Measurements from ENCODE around the gene COPS8.
A peak's percentile ranks its signal among the peaks of the same experiment; 100 is the strongest.

The COPS8 gene

DNA sequence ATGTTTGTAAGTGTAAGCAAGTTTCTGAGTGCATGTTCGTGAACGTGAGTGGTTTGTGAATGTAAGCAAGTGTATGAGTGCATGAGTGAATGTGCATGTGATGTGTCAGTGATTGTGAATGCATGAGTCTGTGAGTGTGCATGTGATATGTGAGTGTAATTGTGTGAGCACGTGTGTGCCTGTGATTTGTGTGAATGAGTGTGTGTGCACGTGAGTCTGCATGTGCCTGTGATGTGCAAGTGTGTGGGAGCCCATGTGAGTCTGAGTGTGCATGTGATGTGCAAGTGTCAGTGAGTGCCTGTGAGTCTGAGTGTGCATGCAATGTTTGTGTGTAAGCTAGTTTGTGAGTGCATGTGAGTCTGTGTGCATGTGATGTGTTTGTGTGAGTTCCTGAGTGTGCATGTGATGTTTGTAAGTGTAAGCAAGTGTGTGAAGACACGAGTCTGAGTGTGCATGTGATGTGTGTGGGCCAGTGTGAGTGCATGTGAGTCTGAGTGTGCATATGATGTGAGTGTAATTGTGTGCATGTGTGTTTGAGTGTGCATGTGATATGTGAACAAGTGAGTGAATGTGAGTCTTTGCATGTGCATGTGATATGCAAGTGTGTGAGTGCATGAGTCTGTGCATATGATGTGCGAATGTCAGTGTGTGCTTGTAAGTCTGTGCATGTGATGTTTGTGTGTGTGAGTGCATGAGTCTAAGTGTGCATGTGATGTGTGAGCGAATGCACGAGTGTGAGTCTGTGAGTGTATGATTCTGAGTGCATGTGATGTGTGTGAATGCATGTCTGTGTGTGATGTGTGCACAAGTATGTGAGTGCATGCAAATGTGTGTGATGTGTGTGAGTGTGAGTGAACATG is 45.1 kb downstream of the COPS8 start:
- no peak for DNase-seq

- DNase-seq: no peak
Measured at GRCh38 chr2:237131749-237132533, 46.3 kb downstream of the COPS8 start.

GRCh38 chr2:237132799-237133198 is 47.1 kb downstream of the COPS8 start:
- DNase-seq: no peak

DNA sequence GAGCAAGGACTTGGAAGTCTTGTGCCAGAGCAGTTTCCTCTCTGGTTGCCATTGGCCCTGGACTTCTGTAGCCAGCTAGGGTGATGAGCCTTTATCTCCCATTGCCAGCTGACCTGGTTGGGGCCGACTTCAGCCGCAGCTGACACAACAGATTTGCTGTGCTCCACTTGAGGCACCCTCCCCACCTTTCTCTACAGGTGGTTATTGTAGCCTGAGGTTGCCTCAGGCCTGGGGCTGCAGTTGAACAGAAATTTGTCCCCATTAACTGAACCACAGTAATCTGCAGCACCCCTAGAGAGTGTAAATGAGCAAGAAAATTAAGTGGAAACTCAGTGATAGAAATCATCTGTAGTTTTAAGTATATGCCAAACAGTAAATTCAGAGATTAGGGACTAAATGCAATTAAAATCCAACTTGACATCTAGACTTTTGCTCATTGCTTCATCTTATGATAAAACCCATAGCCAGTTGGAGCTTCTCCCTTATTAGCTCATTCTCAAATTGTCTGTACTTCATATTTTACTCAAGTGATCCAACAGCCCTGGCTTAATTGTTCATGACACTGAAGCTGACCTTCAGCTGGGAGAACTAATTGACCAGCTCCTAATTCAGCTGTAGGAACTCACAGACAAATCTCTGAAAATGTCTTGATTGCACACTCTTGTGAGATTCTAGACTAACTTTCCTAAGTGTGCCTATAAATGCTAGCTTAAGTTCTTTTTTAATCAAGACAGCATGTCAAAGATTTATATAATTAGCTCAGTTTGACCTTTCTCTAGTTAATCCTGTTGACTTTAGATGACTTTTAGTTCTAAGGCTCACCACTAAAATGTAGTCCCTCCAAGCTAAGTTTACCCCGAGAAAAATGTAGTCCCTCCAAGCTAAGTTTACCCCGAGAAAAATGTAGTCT is 48.9 kb downstream of the COPS8 start:
- no peak for DNase-seq

DNA sequence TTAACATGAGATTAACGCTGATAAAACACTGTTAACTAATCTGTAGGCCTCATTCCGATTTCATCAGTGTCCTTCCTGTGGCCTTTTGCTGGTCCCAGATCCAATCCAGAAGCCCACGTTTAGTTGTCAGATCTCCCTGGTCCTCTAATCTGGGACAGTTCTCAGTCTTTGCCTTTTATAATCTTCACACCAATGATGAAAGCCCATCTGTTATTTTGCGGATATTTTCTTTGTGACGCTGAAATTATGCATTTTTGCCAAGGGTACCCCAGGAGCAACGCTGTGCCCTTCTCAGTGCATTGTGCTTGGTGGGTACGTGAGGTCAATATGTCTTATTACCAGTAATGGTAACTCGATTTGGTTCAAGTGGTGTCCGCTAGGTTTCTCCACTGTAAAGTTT is 51.1 kb downstream of the COPS8 start:
- no peak for DNase-seq

DNA sequence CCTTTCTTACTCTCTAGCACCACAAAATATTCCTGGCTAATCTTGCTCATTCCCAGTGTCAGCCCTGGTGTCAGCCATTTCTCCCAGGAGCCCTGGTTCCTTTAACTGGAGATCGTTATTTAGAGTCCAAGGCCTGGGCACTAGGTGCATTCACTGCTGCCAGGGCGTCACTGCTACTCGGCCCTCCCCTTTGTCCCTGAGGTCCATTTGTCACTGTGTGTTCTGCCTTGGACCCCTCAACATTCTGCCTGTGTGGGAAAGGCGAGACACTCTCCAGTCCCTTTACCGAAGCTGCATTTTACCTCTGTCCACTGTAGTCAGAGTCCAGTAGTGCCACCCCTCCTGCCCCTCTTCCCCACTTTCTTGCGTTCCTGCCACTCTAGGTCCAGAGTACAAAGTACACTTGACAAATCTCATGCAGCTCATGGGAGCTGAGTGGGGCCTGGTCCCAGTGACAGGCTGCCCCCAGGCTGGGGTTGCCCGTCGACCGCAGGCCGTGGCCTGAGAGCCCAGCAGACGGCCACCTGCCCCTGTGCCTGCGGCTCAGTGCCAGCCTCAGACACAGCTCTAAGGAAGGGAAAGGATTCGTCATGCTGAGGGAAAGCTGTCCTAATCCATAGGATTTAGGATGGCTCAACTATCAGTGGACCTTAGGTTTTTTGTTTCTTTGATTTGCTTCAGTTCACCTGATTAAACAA is 52.1 kb downstream of the COPS8 start:
- DNase-seq: no peak

DNA sequence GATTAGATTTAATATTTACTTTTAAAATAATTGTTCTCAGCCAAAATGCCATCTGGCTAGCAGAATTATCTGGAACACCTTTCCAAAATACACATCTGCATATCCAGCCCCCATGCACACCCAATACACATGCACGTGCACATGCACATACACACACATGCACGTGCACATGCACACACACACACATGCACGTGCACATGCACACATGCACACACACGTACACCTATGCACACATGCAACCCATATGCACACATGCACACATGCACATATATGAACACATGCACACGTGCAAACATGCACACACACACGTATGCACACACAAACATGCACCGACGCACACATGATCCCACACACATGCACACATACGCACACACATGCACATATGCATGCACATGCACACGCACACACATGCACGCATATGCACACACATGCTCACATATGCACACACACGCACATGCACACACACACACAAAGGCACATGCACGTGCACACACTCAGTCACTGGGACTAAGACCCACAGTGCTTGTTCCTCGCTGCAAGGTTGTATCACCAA is 53.5 kb downstream of the COPS8 start:
- DNase-seq: no peak

GRCh38 chr2:237140689-237141285 is 55.1 kb downstream of the COPS8 start:
- DNase-seq: no peak

GRCh38 chr2:237141571-237142051 is 55.9 kb downstream of the COPS8 start:
- no peak for DNase-seq

- DNase-seq: no peak
Measured at GRCh38 chr2:237143118-237143517, 57.4 kb downstream of the COPS8 start.

DNA sequence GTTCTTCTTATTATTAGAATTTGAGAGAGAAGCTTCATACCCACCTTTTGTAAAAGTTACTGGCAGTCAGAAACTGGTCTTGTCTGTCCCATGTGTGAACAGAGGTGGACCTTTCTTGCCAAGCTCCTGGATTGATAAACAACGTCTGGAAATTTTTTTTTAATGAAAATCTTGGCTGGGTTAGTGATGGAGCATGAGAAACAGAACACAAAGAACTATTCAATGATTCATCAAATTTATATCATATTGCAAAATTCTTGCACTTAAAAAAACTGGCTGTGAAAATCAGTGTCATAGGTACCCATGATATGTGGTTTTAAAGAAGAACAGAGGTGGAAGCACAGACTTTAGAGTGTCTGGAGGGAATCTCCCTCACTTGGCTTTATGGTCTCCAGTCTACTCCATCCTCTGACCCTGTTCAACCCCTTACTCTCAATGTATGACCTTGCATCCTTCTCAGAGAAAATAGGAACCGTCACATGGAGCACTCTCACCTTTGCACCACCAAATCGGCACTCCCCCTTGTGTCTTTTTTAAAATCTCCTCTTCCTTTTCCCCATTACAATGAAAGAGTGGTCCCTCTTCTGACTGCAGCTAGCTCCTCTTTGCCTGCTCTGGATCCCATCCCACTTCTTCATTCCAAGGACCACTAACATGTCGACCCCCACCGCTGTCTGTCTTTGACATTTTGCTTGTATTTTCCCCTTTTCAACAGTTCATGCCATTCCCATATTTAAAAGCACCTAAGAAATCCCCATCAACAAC is 58.2 kb downstream of the COPS8 start:
- no peak for DNase-seq

GRCh38 chr2:237144516-237144915 is 58.8 kb downstream of the COPS8 start:
- no peak for DNase-seq

- no peak for DNase-seq
Measured at GRCh38 chr2:237147317-237147716, 61.6 kb downstream of the COPS8 start.

GRCh38 chr2:237148624-237149023 is 62.9 kb downstream of the COPS8 start:
- DNase-seq: no peak

DNA sequence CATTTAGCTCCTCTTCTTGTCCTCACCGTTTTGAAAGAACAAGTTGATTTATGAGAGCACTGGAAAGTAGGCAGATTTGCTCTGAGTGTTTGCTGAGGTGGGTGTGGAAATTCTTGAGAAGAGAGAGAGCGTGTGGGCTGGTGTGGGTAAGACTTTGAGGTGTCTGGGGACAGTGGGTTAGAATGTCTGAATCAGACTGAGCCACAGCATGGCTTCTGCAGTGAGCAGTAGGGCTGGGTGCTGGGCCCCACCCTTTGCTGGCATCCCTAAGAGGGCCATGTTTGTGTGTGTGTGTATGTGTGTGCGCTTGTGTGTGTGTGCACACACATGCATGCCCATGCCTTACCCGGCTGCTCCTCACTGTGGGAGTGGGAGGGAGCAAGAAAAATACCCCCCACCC is 63.7 kb downstream of the COPS8 start:
- peak in 18 of 56 donors; percentile 3 to 47 (median 22) for DNase-seq
